Progenitor cell of endocrine pancreas (in vitro differentiated cells): ENCODE measurements around the gene TMEM132A. TPM values are rescaled to one million over a fixed set of nuclear protein-coding genes. Genes with fewer than 3 reads are reported as not detected.

Experiments
- DNase-seq: peaks from one replicate; pipeline ENCODE4 v3.0.0; 2021; ENCODE audit warnings: low spot score; ENCODE audit not compliant: unreplicated experiment
- H3K27ac Mint-ChIP-seq: 2 replicates; pipeline ENCODE4 v1.8.0; 2021; ENCODE audit warnings: mild to moderate bottlenecking, moderate library complexity, mixed read lengths
- H3K27me3 Mint-ChIP-seq: 2 replicates; pipeline ENCODE4 v1.8.0; 2021; ENCODE audit warnings: mixed read lengths
- H3K36me3 Mint-ChIP-seq: 2 replicates; pipeline ENCODE4 v1.8.0; 2022; ENCODE audit warnings: mixed read lengths; ENCODE audit not compliant: insufficient read depth
- H3K4me1 Mint-ChIP-seq: 2 replicates; pipeline ENCODE4 v1.8.0; 2021; ENCODE audit warnings: low read depth, mixed read lengths
- H3K4me3 Mint-ChIP-seq: 2 replicates; pipeline ENCODE4 v1.8.0; 2021; ENCODE audit warnings: low read depth, mild to moderate bottlenecking, moderate library complexity, mixed read lengths
- H3K9me3 Mint-ChIP-seq: 2 replicates; pipeline ENCODE4 v1.8.0; 2021; ENCODE audit warnings: low read depth, mixed read lengths
- CTCF ChIP-seq: fragments of 200-600 bp; sonication (generic); IDR thresholded peaks from one replicate; pipeline ENCODE4 v1.5.0; 2021; ENCODE audit warnings: antibody characterized with exemption, mild to moderate bottlenecking; ENCODE audit not compliant: unreplicated experiment
- total RNA-seq: library from RNA; stranded (reverse); gene quantifications from 2 replicates; pipeline ENCODE4 v1.2.1, GENCODE V29; 2021

TMEM132A gene
- total RNA-seq, 1 donor from 2014 or later = 292 TPM

- H3K4me1 Mint-ChIP-seq = peaks cover 3% of the 10 kb centered on the region
- H3K27me3 Mint-ChIP-seq = peaks cover 67% of the 10 kb centered on the region
- no peaks in the 10 kb centered on the region for H3K9me3 Mint-ChIP-seq
- no peaks in the 10 kb centered on the region for H3K36me3 Mint-ChIP-seq
- no peak for TF ChIP-seq CTCF
- H3K27ac Mint-ChIP-seq = no peak overlapping the region
- DNase-seq = no peak
- H3K4me3 Mint-ChIP-seq = no peak overlapping the region
Measured at GRCh38 chr11:60953781-60954180, 29.5 kb downstream of the TMEM132A start.

- Mint-ChIP-seq H3K4me1 (peaks cover 3% of the 10 kb centered on the region), H3K4me3 (no peak overlapping the region), H3K27ac (no peak overlapping the region), H3K9me3 (no peaks in the 10 kb centered on the region), H3K36me3 (no peaks in the 10 kb centered on the region), H3K27me3 (peaks cover 61% of the 10 kb centered on the region)
- no peak for DNase-seq
- no peak for TF ChIP-seq CTCF
Measured at GRCh38 chr11:60954421-60954820, 30.2 kb downstream of the TMEM132A start.

- no peak for DNase-seq
- H3K9me3 Mint-ChIP-seq = no peaks in the 10 kb centered on the region
- H3K27me3 Mint-ChIP-seq = peaks cover 60% of the 10 kb centered on the region
- no peak for TF ChIP-seq CTCF
- H3K4me1 Mint-ChIP-seq = peaks cover 3% of the 10 kb centered on the region
- no peak overlapping the region for H3K4me3 Mint-ChIP-seq
- H3K36me3 Mint-ChIP-seq = no peaks in the 10 kb centered on the region
- no peak overlapping the region for H3K27ac Mint-ChIP-seq
Measured at GRCh38 chr11:60955571-60955970, 31.3 kb downstream of the TMEM132A start.

GRCh38 chr11:60957188-60957587 is 32.9 kb downstream of the TMEM132A start:
- H3K4me3 Mint-ChIP-seq = no peak overlapping the region
- H3K27me3 Mint-ChIP-seq = peaks cover 59% of the 10 kb centered on the region
- no peaks in the 10 kb centered on the region for H3K36me3 Mint-ChIP-seq
- DNase-seq = no peak
- H3K9me3 Mint-ChIP-seq = no peaks in the 10 kb centered on the region
- H3K4me1 Mint-ChIP-seq = peaks cover 1% of the 10 kb centered on the region
- H3K27ac Mint-ChIP-seq = no peak overlapping the region
- TF ChIP-seq CTCF = no peak

- Mint-ChIP-seq H3K4me3 (no peak overlapping the region), H3K9me3 (no peaks in the 10 kb centered on the region), H3K27ac (no peak overlapping the region), H3K4me1 (no peaks in the 10 kb centered on the region), H3K27me3 (peaks cover 39% of the 10 kb centered on the region), H3K36me3 (no peaks in the 10 kb centered on the region)
- TF ChIP-seq CTCF = no peak
- no peak for DNase-seq
Measured at GRCh38 chr11:60959431-60959830, 35.2 kb downstream of the TMEM132A start.
